NCI-H526 (cell line): Measurements from ENCODE around the gene S100A10.

ENCODE experiments used
- DNase-seq, 2 experiments: peaks; one replicate each; lab custom pipeline; 2025; lab: John Stamatoyannopoulos, UW

Gene S100A10

GRCh38 chr1:151964510-151964909 lies 29.1 kb downstream of the S100A10 start:
- no peak for DNase-seq

- no peak for DNase-seq
These were observed 30.4 kb downstream of the S100A10 start for GRCh38 chr1:151963288-151963687.

- DNase-seq, result no peak
These were observed 31.8 kb downstream of the S100A10 start for GRCh38 chr1:151961833-151962232.

GRCh38 chr1:151960780-151961513 lies 32.7 kb downstream of the S100A10 start:
- DNase-seq, result no peak

- no peak for DNase-seq
These were observed 34.7 kb downstream of the S100A10 start for GRCh38 chr1:151958959-151959358.

GRCh38 chr1:151956957-151957497 lies 36.6 kb downstream of the S100A10 start:
- no peak for DNase-seq

- peak; percentile 89 to 93 for DNase-seq
These were observed 40.1 kb downstream of the S100A10 start for GRCh38 chr1:151953409-151954094.

GRCh38 chr1:151952811-151953210 lies 40.8 kb downstream of the S100A10 start:
- peak in 1 of 2 experiments; percentile 70 for DNase-seq

- no peak for DNase-seq
These were observed 44.1 kb downstream of the S100A10 start for GRCh38 chr1:151949371-151950193.

- DNase-seq, result no peak
These were observed 45.2 kb downstream of the S100A10 start for GRCh38 chr1:151948506-151948905.

GRCh38 chr1:151947140-151947539 lies 46.5 kb downstream of the S100A10 start:
- DNase-seq, result no peak

- peak; percentile 25 to 35 for DNase-seq
These were observed 47.6 kb downstream of the S100A10 start for GRCh38 chr1:151945725-151946722.

- no peak for DNase-seq
These were observed 48.6 kb downstream of the S100A10 start for GRCh38 chr1:151944857-151945575.

GRCh38 chr1:151944126-151944856 lies 49.4 kb downstream of the S100A10 start:
- DNase-seq, result no peak

GRCh38 chr1:151943591-151943990 lies 50.1 kb downstream of the S100A10 start:
- no peak for DNase-seq

GRCh38 chr1:151942882-151943281 lies 50.8 kb downstream of the S100A10 start:
- DNase-seq, result no peak

- no peak for DNase-seq
These were observed 53.1 kb downstream of the S100A10 start for GRCh38 chr1:151940541-151940940.

- no peak for DNase-seq
These were observed 53.9 kb downstream of the S100A10 start for GRCh38 chr1:151939779-151940178.

GRCh38 chr1:151939141-151939540 lies 54.5 kb downstream of the S100A10 start:
- no peak for DNase-seq

- no peak for DNase-seq
These were observed 57.0 kb downstream of the S100A10 start for GRCh38 chr1:151936653-151937052.
